H9 (cell line): ENCODE results near the gene CAMKK1. TPM values are rescaled to one million over a fixed set of nuclear protein-coding genes. Genes with fewer than 3 reads are reported as not detected.

Source experiments
- DNase-seq: peaks from one replicate; pipeline ENCODE4 v3.0.0-alpha.2; 2017
- H2AFZ ChIP-seq: one replicate; pipeline ENCODE4 v1.6.1; 2013; ENCODE audit warnings: mild to moderate bottlenecking, low read length, control low read depth, moderate library complexity
- H2AK5ac ChIP-seq: 2 replicates; pipeline ENCODE4 v1.6.1; 2013; ENCODE audit warnings: low read length, control low read depth, mixed read lengths; ENCODE audit not compliant: insufficient read length
- H2BK120ac ChIP-seq: one replicate; pipeline ENCODE4 v1.6.1; 2013; ENCODE audit warnings: low read depth, mild to moderate bottlenecking, low read length, control low read depth, inconsistent platforms; ENCODE audit not compliant: poor library complexity, severe bottlenecking
- H2BK12ac ChIP-seq: 2 replicates; pipeline ENCODE4 v1.6.1; 2013; ENCODE audit warnings: low read length, control low read depth, mixed read lengths, low read depth; ENCODE audit not compliant: insufficient read length
- H2BK15ac ChIP-seq: 2 replicates; pipeline ENCODE4 v1.6.1; 2013; ENCODE audit warnings: low read depth, low read length, control low read depth
- H2BK20ac ChIP-seq: one replicate; pipeline ENCODE4 v1.6.1; 2013; ENCODE audit warnings: low read depth, mild to moderate bottlenecking, low read length, control low read depth, inconsistent platforms; ENCODE audit not compliant: poor library complexity, severe bottlenecking
- H2BK5ac ChIP-seq: 2 replicates; pipeline ENCODE4 v1.6.1; 2013; ENCODE audit warnings: low read length, control low read depth, mixed read lengths; ENCODE audit not compliant: insufficient read length
- H3K14ac ChIP-seq: 2 replicates; pipeline ENCODE4 v1.6.1; 2013; ENCODE audit warnings: low read length, control low read depth; ENCODE audit not compliant: insufficient read depth
- H3K18ac ChIP-seq: 2 replicates; pipeline ENCODE4 v1.6.1; 2013; ENCODE audit warnings: low read depth, mild to moderate bottlenecking, mixed read lengths, low read length, control low read depth; ENCODE audit not compliant: insufficient read length
- H3K23ac ChIP-seq: 2 replicates; pipeline ENCODE4 v1.6.1; 2013; ENCODE audit warnings: low read length, control low read depth, mixed read lengths, low read depth; ENCODE audit not compliant: insufficient read length
- H3K23me2 ChIP-seq: 2 replicates; pipeline ENCODE4 v1.6.1; 2013; ENCODE audit warnings: low read depth, mild to moderate bottlenecking, mixed read lengths, low read length, control low read depth; ENCODE audit not compliant: insufficient read length, poor library complexity, severe bottlenecking
- H3K27ac ChIP-seq: 2 replicates; pipeline ENCODE4 v1.5.1; 2013; ENCODE audit warnings: low read length, control low read depth, mixed read lengths, low read depth; ENCODE audit not compliant: insufficient read length
- H3K27me3 ChIP-seq: 2 replicates; pipeline ENCODE4 v1.6.1; 2013; ENCODE audit warnings: low read length, control low read depth, inconsistent platforms; ENCODE audit not compliant: insufficient read depth
- H3K4ac ChIP-seq: 2 replicates; pipeline ENCODE4 v1.6.1; 2013; ENCODE audit warnings: low read depth, mild to moderate bottlenecking, control low read depth, inconsistent platforms, low read length, moderate library complexity
- H3K4me1 ChIP-seq: 2 replicates; pipeline ENCODE4 v1.6.1; 2013; ENCODE audit warnings: low read length, control low read depth, inconsistent platforms; ENCODE audit not compliant: insufficient read depth
- H3K4me2 ChIP-seq: 2 replicates; pipeline ENCODE4 v1.6.1; 2013; ENCODE audit warnings: low read length, control low read depth, mixed read lengths; ENCODE audit not compliant: insufficient read length, insufficient read depth
- H3K56ac ChIP-seq: 2 replicates; pipeline ENCODE4 v1.6.1; 2013; ENCODE audit warnings: low read depth, mild to moderate bottlenecking, mixed read lengths, low read length, control low read depth; ENCODE audit not compliant: insufficient read length
- H3K79me1 ChIP-seq: 2 replicates; pipeline ENCODE4 v1.6.1; 2013; ENCODE audit warnings: low read depth, mild to moderate bottlenecking, moderate library complexity, low read length, control low read depth, inconsistent platforms; ENCODE audit not compliant: insufficient read depth, poor library complexity, severe bottlenecking
- H3K79me2 ChIP-seq: 2 replicates; pipeline ENCODE4 v1.6.1; 2013; ENCODE audit warnings: low read length, control low read depth, inconsistent platforms; ENCODE audit not compliant: insufficient read depth
- H3K9ac ChIP-seq: 2 replicates; pipeline ENCODE4 v1.6.1; 2013; ENCODE audit warnings: low read length, control low read depth, mixed read lengths; ENCODE audit not compliant: insufficient read length; ENCODE audit errors: extremely low read depth
- H3K9me3 ChIP-seq: one replicate; pipeline ENCODE4 v1.6.1; 2013; ENCODE audit warnings: low read depth, low read length, inconsistent platforms; ENCODE audit not compliant: control insufficient read depth
- H3T11ph ChIP-seq: one replicate; pipeline ENCODE4 v1.6.1; 2013; ENCODE audit warnings: mild to moderate bottlenecking, low read length, control low read depth, inconsistent platforms
- H4K20me1 ChIP-seq: one replicate; pipeline ENCODE4 v1.6.1; 2013; ENCODE audit not compliant: control insufficient read depth, insufficient read length, insufficient read depth
- H4K5ac ChIP-seq: 2 replicates; pipeline ENCODE4 v1.6.1; 2013; ENCODE audit warnings: low read depth, mild to moderate bottlenecking, mixed read lengths, low read length, control low read depth; ENCODE audit not compliant: insufficient read length
- H4K8ac ChIP-seq: replicated peaks from 2 replicates; pipeline ENCODE4 v1.6.1; 2013; ENCODE audit warnings: low read length, control low read depth, mixed read lengths, low read depth; ENCODE audit not compliant: insufficient read length
- H4K91ac ChIP-seq: 2 replicates; pipeline ENCODE4 v1.6.1; 2013; ENCODE audit warnings: low read depth, mild to moderate bottlenecking, moderate library complexity, mixed read lengths, low read length, control low read depth; ENCODE audit not compliant: insufficient read length
- H3K27ac Mint-ChIP-seq, 3 experiments: 2 replicates in 2 of 3; 3 replicates in 1 of 3; pipeline ENCODE4 v1.8.0; 2020 to 2021; ENCODE audit warnings: mixed read lengths in 3 of 3, mild to moderate bottlenecking in 1 of 3, moderate library complexity in 1 of 3
- H3K27me3 Mint-ChIP-seq: 2 replicates; pipeline ENCODE4 v1.8.0; 2021; ENCODE audit warnings: low read depth, mild to moderate bottlenecking, moderate library complexity, mixed read lengths
- H3K36me3 Mint-ChIP-seq, 3 experiments: 2 replicates in 2 of 3; 3 replicates in 1 of 3; pipeline ENCODE4 v1.8.0; 2020 to 2021; ENCODE audit warnings: low read depth in 3 of 3, mixed read lengths in 3 of 3; ENCODE audit not compliant: insufficient read depth in 1 of 3
- H3K4me1 Mint-ChIP-seq, 2 experiments: 2 replicates each; pipeline ENCODE4 v1.8.0; 2020; ENCODE audit warnings: mixed read lengths in 2 of 2
- H3K4me3 Mint-ChIP-seq, 2 experiments: 2 replicates in 1 of 2; 3 replicates in 1 of 2; pipeline ENCODE4 v1.8.0; 2020 to 2021; ENCODE audit warnings: mild to moderate bottlenecking in 2 of 2, mixed read lengths in 2 of 2, moderate library complexity in 1 of 2
- H3K9me3 Mint-ChIP-seq, 2 experiments: 2 replicates in 1 of 2; 3 replicates in 1 of 2; pipeline ENCODE4 v1.8.0; 2020; ENCODE audit warnings: mild to moderate bottlenecking in 2 of 2, mixed read lengths in 2 of 2, moderate library complexity in 1 of 2
- WGBS: extraction: QIAGEN DNeasy Blood & Tissue Kit; methylation state at CpG from one replicate; pipeline ENCODE4 v1.1.7; 2013; ENCODE audit warnings: missing lambda C conversion rate, low lambda C conversion rate, mixed read lengths; ENCODE audit not compliant: insufficient read length; ENCODE audit errors: extremely low coverage; 5-methylcytosine and 5-hydroxymethylcytosine counted together
- total RNA-seq: library from RNA; stranded (reverse); gene quantifications from 2 replicates; pipeline ENCODE4 v1.2.1, GENCODE V29; 2021
- TF ChIP-seq, protein P1 (sequence below): fragments of 200-600 bp; sonication (generic); conservative IDR thresholded peaks from 3 replicates; pipeline ENCODE4 v1.8.0; 2021; ENCODE audit warnings: antibody characterized with exemption, mild to moderate bottlenecking

CAMKK1 gene
- total RNA-seq, 1 experiment from 2014 or later, result 6.7 TPM

DNA sequence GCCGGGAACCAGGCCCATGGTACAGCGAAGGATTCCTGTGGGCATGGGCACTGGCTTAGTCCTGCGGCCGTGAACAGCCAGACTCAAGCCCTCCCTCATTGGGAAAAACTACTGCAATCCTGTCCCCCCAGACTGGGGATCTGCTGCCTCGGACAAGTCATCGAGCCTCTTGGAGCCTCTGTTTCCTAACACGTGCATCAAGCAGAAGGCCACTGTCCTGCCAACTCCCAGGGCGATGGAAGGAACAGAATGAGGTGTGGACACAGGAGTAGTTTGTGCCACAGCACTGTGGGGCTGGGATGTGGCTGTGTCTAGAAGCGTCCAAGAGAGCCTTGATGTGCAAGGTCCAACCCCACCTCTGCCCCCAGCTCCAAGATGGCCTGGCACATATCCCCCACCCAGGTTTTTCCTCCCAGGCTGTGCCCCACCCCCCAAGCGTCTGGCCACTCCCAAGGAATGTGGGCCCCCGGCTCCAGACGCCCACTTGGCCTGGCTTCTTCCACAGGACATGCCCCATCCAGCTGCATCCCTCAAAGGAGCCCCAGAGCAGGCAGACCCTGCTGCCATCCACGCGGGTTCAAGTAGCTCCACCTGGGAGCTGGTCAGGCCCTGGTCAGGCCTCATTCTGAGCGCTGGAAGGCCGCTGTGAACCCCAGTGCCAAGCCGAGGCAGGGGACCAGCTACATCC is 3.4 kb downstream of the CAMKK1 start:
- H3K4me1 ChIP-seq, result peaks cover 2% of the 10 kb centered on the region; the same call in 1 of the 2 replicates
- peaks cover 6% of the 10 kb centered on the region for H3K23me2 ChIP-seq
- no peak overlapping the region for H4K91ac ChIP-seq
- no peak overlapping the region for H3K23ac ChIP-seq
- no peaks in the 10 kb centered on the region for H4K20me1 ChIP-seq
- Mint-ChIP-seq H3K27me3 (peaks cover 12% of the 10 kb centered on the region), H3K4me3 (no peak overlapping the region; a peak in 1 of 5 replicates), H3K4me1 (peaks cover 29 to 52% of the 10 kb centered on the region in 2 experiments), H3K27ac (peak overlapping the region in 1 of 3 experiments; percentile 88; a peak in 2 of 7 replicates), H3K36me3 (peaks cover 0 to 7% (median 0%) of the 10 kb centered on the region in 3 experiments; a peak in 3 of 7 replicates), H3K9me3 (no peaks in the 10 kb centered on the region)
- no peaks in the 10 kb centered on the region for H3K79me2 ChIP-seq
- H3K79me1 ChIP-seq, result no peaks in the 10 kb centered on the region
- H3K9me3 ChIP-seq, result no peaks in the 10 kb centered on the region
- no peak overlapping the region for H2AFZ ChIP-seq
- H3K9ac ChIP-seq, result no peak overlapping the region
- H3K14ac ChIP-seq, result no peak overlapping the region
- no peaks in the 10 kb centered on the region; the same call in 1 of the 2 replicates for H3K27me3 ChIP-seq
- H2BK120ac ChIP-seq, result no peak overlapping the region
- H4K5ac ChIP-seq, result no peak overlapping the region
- H3K27ac ChIP-seq, result no peak overlapping the region
- no peak overlapping the region for H3T11ph ChIP-seq
- DNase-seq, result no peak
- no peak overlapping the region for H2BK5ac ChIP-seq
- no peak overlapping the region for H4K8ac ChIP-seq
- H2BK15ac ChIP-seq, result no peak overlapping the region
- no peak overlapping the region for H3K56ac ChIP-seq
- H3K18ac ChIP-seq, result no peak overlapping the region
- H2BK20ac ChIP-seq, result no peak overlapping the region
- no CpG with 5 or more reads among the region's 17 CpGs for WGBS
- no peak overlapping the region for H2AK5ac ChIP-seq
- no peak overlapping the region for H2BK12ac ChIP-seq
- TF ChIP-seq, protein P1, sequence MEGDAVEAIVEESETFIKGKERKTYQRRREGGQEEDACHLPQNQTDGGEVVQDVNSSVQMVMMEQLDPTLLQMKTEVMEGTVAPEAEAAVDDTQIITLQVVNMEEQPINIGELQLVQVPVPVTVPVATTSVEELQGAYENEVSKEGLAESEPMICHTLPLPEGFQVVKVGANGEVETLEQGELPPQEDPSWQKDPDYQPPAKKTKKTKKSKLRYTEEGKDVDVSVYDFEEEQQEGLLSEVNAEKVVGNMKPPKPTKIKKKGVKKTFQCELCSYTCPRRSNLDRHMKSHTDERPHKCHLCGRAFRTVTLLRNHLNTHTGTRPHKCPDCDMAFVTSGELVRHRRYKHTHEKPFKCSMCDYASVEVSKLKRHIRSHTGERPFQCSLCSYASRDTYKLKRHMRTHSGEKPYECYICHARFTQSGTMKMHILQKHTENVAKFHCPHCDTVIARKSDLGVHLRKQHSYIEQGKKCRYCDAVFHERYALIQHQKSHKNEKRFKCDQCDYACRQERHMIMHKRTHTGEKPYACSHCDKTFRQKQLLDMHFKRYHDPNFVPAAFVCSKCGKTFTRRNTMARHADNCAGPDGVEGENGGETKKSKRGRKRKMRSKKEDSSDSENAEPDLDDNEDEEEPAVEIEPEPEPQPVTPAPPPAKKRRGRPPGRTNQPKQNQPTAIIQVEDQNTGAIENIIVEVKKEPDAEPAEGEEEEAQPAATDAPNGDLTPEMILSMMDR, result no peak
- H3K4me2 ChIP-seq, result no peak overlapping the region
- H3K4ac ChIP-seq, result no peak overlapping the region
